ENCODE data around the gene TSPAN17.

DNA sequence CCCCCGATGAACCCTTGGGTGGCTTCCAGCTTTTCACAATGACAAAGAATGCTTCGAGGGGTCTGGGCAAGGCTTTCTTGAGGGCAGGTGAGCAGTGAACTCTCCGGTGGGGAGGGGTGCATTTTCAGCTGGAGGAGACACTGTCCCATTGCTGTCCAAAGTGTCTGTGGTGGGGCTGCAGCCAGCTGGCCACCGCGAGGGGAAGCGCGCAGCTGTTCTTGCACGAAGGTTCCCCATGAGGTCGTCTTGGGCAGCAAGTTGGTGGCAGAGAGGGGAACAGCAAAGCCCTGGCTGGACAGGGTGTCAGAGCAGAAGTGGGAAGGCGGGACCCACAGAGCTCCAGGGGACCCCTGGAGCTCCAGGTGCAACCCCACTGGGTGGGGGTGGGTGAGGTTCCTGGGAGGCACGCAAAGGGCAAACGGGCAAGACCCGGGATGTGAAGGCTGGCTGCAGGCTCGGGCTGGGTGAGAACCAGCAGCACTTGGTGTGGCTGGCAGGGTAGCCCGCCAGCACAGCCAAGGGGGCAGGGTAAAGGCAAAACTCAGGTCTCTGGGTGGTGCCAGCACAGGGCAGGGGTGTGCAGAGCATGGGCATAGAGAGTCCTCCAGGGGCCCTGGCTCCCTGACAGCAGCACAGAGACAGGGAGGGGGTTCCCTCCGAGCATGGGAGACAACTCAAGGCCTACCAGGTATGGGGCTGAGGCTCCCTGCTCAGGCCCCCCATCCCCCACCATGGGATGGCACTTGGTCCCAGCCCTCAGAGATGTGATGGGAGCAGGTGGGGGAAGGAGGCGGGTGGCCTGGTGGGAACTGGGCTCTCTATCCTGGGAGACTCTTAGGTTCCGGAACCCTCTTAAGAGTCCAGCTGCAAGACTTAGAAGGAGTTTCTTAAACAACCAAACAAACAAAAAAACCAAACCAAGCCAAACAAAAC, 26.6 kb downstream of the TSPAN17 start:
- TF ChIP-seq SIN3A (IDR thresholded peaks at IDR 0.05; ENCODE audit: borderline replicate concordance, low read depth, low read length) (no peak), CTCF (IDR thresholded peaks at IDR 0.05) (no peak), GABPA (IDR thresholded peaks at IDR 0.05; ENCODE audit: low read depth) (no peak), RCOR1 (IDR thresholded peaks at IDR 0.05; ENCODE audit: low read length) (no peak)
- TF ChIP-seq, protein P1, sequence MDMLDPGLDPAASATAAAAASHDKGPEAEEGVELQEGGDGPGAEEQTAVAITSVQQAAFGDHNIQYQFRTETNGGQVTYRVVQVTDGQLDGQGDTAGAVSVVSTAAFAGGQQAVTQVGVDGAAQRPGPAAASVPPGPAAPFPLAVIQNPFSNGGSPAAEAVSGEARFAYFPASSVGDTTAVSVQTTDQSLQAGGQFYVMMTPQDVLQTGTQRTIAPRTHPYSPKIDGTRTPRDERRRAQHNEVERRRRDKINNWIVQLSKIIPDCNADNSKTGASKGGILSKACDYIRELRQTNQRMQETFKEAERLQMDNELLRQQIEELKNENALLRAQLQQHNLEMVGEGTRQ (IDR thresholded peaks at IDR 0.05; ENCODE audit: borderline replicate concordance, low read depth, low read length): no peak
